C1 segment of cervical spinal cord (tissue), 14 donors: ENCODE results near the gene APOA1.
"Not testable (repeated sequence)": the region's sequence is repeated elsewhere in the genome, so short reads cannot be mapped to it uniquely, and the experiment has no call there.

Experiments used
- DNase-seq, 14 donors: peaks; one replicate each; lab custom pipeline; 2025; lab: John Stamatoyannopoulos, UW

APOA1 gene

DNA sequence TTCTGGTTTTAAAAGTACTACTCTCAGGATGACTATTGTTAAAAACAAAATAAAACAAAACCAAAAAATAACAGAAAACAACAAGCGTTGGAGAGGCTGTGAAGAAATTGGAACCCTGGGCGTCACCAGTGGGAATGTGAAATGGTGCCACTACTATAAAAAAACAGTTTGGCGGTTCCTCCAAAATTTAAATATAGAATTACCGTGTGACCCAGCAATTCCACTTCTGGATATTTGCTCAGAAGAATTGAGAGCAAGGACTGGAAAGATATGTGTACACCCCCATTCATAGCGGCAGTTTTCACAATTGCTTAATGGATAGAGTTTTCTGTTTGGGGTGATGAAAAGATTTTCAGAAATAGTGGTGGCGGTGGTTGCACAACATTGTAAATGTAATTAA lies 22.9 kb downstream of the APOA1 start:
- no peak for DNase-seq

DNA sequence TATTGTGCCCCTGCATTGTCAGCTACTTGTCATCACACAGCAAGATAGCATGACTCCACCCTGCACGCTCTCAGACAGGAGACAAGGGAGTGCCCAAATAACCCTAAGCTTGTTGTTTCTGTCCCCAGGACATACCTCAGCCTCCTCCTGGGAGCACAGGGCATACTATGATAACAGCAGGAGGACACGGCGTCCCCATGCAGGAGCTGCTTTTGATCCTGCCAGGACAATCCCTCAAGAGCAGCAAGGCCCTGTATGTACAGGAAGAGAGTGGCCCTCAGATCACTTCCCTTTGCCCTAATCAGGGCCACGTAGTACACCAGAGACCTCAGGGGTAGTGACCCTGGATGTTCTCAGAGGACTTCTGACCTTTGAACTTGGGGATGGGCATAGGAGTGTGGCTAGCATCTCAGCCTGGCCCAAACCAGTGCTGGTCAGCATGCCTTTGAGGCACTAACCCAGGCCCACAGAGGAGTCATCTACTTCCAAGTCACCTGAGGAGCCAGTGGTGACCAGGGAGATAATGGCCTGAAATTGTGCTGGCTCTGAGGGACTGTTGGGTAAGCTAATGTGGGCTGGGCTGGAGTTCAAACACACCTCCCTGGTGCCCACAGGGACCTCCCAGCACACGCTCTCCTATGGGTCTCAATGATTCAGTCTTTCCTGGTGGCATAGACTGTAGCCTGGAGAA lies 23.5 kb downstream of the APOA1 start:
- DNase-seq, result no peak

DNA sequence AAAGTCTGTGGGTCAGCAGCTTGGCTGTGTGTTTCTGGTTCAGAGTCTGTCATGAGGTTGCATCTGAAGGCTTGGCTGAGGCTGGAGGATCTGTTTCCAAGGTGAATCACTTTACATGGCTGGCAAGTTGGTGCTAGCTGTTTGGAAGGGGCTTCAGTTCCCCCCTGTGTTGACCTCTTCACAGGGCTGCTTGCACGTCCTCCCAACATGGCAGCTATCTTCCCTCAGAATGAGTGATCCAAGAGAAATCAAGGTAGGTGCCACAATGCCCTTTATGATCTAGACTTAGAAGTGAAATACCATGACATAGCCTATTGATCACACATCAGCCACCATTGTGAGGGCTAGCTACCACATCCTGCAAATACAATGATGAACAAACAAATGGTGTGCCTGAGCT lies 24.3 kb downstream of the APOA1 start:
- no peak for DNase-seq

DNA sequence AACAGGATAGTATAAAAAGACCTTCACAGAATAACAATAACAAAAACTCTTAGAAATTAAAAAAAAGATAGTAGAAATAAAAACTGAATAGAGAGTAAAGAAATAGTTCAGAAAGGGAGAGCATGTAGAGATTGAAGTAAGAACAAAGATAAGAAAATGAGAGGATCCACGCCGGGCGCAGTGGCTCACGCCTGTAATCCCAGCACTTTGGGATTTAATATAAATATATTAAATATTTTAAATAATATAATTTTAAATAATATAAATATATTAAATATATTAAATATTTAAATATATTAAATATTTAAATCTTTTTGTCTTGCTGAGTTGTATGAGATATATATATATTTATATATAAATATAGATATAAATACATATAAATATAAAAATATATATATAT lies 25.3 kb downstream of the APOA1 start:
- DNase-seq, result no peak

DNA sequence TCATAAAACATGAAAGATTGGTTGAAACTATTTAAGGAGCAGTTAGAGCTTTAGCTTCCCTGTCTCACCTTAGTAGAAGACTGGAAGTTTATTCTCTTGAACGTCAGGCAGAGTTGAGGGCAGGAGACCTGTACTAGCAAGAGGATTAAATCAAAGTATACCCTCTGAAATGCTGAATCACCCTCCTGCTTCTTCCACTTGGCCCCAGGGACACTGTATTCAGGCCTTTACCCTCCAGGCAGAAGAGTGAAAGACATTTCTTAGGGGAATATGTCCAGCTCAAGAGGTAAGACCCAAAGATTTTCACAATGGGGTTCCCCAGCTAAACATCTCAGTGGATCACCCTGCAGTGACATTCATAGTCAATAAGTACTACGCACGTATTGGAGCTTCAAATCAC lies 26.2 kb downstream of the APOA1 start:
- no peak for DNase-seq

DNA sequence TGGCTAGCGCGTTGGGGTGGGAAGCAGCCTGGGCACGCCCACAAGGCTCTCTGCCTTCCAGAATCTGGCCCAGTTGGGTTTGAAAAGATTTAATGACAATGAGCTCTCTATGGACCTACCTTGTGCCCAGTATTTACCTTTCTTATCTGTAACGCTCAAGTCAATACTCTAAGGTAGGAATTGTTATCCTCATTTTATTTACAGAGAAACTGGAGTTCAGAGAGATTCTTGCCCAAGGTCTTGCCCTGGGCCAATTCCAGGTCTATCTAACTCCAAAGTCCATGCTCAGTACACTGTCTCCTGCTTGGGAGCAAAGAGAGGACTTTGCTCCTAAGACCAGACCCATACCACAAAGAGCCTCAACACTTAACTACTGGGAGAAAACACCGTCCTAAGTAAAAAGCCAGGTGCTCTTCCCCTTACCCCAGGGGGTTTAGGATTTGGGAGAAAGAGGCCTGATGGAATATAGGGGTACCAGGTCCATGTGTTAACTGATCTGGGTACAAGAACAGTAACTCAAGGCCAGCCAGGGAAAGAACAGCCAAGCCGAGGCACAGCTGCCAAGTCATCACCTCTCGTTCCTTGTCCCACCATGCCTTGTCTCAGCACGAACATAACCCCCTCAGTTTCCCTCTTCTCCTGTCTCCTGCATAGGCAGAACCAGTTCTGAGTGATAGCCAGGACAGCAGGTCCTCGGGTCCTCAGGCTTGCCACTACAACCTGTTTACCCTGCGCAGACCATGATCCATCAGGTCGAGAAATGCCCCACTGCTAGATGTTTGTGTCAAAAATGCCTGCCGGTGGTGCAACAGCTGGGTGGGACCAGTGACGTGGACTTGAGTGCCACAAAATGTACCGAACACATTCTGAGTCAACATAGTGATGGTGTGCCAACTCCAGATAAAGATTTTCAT lies 28.9 kb downstream of the APOA1 start:
- DNase-seq, result no peak

DNA sequence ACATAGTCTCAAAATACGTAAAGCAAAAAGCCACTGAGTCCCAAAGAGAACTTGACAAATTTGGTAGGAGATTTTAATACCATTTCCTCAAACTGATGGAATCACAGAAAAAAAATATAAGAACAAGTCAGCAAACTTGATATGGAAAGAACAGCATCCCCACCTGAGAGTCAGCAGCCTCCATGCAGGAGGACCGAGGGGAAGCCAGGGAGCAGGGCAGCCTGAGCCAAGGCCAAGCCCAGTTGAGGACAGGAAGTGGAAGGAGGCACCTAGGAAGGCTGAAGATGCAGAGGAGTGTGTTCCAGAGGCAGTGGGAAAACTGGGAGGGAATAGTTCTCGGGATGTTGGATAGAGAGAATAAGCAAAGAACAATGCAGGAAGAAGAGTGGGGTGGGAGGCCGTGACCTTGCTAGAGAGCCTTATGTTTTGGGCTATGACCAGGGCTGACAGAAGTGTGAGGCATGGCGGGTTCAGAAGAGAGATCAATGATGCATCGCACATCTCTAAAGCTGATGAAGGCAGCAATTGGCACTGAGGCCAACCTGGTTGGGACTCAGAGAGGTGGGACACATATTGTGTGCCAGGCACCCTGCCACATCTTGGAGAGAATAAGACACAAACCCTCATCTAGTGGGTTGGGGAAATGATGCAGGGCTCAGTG lies 29.7 kb downstream of the APOA1 start:
- DNase-seq, result no peak

DNA sequence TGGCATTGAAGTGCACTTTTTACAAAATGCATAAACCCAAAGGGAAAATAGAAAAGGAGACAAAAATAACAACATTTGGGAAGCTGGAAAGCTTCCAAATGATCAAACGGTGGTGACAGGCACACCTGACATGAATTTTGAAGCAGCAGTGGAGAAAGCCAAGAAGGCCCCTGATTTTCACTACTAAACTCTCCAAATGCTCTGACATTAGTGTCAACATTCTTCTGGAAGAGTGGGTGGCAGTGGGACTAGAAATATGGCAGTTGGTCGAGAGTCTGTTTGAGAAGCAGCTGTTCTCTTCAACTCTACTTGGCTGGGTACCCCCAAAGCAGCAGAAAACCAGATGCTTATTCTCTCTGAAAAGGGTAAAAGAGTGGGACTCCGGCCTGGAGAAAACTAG lies 33.4 kb downstream of the APOA1 start:
- no peak for DNase-seq

DNA sequence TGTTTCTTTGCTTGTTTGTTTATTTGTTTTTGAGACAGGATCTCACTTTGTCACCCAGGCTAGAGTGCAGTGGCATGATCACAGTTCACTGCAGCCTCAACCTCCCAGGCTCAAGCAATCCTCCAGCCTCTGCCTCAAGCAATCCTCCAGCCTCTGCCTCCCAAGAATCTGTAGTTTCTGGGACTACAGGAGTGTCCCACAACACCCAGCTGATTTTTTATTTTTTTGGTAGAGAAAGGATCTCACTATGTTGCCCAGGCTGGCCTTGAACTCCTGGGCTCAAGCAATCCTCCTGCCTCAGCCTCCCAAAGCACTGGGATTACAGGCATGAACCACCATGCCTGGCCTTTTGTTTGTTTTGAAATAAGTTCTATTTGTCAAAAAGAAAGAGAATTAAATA lies 35.8 kb downstream of the APOA1 start:
- not testable (repeated sequence) for DNase-seq

DNA sequence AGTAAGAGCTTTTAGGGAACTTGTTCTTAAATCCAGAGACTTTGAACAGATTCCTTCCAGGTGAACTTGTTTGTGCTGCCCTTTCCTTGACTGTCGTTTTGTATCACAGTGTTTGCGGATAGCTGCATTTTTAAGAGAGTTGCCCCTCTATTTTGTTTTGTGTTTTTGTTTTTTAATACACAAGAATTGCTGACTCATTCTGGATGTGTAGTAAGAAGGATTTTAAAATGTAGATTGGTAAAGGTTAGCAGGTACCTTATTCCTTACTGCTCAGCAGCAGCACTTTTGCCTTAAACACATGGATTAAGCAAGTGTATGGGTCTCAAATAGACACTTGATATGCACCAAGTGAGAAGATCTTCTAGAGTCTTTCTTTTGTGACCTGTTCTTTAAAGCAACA lies 36.8 kb downstream of the APOA1 start:
- no peak for DNase-seq

DNA sequence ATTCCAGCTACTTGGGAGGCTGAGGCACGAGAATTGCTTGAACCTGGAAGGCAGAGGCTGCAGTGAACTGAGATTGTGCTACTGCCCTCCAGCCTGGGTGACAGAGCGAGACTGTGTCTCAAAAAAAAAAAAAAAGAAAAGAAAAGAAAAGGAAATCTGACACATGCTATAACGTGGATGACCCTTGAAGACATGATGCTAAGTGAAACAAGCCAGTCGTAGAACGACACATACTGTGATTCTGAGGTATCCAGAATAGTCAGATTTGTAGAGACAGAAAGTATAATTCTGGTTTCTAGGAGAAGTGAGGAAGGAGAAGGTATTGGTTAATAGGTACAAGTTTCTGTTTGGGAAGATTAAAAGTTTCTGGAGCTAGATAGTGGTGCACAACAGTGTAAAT lies 39.1 kb downstream of the APOA1 start:
- DNase-seq, result no peak

DNA sequence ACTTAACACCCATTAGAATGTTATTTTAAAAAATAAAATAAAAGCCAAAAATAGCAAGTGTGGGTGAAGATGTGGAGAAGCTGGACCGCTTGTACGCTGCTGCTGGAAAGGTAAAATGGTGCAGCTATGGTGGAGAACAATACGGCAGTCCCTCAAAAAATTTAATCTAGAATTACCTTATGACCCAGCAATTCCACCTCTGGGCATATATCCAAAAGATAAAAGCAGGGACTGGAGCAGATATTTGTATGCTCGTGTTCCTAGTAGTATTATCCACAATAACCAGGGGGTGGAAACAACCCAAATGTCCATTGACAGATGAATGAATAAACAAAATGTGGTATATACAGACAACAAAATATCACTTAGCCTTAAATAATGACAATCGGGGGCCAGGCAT lies 39.6 kb downstream of the APOA1 start:
- DNase-seq, result no peak

DNA sequence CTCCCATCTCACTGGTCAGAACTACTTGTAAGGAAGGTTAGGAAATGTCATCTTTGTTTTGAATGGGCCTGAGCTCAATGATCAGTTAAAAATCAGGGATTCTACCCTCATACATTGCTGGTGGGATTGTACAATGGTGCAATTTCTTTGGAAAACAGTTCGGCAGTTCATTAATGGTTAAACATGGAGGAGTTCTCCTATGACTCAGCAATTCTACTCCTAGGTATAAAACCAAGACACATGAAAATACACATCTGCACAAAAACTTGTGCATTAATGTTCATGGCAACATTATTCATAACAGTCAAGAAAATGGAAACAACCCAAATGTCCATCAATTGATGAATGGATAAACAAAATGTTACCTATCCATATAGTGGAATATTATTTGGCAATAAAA lies 40.9 kb downstream of the APOA1 start:
- DNase-seq, result no peak

DNA sequence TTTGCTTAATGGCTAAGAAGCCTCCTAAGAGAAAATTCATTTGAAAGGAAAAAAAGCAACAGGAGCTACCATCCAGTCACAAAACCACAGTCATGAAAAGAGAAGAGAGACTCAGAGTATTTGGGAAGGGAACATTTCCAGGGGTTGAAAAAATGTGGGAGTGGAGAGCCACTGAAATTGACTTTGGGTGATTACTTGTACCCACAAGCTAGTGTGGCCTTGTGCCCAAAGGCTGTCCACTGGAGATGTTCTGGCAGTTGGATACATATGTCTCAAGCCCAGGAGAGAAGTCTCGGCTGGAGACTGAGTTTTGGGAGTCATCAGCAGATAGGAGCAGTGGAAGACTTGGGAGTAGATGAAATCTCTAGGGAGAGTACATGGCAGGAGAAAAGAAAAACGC lies 42.6 kb downstream of the APOA1 start:
- DNase-seq, result no peak

DNA sequence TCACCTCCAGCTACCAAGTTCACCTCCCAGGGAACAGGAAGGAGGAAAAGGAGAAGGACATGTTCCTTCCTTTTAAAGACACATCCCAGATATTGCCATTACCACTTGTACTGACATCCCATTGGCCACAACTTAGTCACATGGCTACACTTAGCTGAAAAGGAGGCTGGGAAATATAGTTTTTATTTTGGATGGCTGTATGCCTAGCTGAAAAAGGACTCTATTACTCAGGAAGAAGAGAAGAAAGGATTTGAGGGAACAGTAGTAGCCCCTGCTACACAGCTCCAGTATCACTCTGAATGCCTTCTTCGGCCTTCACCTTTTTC lies 43.7 kb downstream of the APOA1 start:
- DNase-seq, result no peak

DNA sequence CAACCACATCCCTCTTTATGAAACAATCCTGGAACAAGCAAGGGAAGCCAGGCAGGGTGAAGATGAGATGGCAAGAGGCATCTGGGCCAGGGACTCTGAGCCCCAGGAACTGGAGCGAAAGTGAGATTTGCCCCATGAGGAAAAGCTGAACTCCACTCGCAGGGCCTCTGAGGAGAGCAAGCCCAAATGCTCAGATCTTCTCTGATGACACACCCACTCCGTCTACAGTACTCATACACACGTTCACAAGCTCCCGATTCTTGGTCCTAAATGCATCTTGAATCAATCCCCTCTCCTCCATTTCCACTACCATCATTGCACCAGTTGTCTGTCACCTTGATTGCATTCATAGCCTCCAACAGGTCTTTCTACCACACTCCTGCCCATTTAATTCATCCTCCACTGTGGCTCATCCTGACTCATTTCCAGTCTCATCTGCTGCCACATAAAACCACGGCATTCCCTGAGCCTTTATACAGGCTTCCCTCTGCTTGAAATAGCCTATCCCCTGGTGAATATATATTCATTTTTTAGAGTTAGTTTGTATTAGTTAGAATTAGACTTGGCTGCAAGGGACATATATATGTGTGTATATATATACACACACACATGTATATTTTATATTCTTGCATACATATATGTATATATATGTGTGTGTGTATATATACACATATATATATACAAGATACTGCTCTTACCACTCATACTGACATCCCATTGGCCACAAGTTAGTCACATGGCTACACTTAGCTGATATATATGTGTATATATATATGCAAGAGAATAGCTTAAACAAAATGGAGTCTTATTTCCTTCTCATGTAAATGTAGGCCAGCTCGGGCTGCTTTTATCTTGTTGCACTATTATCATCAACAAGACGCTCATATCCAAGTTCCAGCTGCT lies 44.3 kb downstream of the APOA1 start:
- no peak for DNase-seq

DNA sequence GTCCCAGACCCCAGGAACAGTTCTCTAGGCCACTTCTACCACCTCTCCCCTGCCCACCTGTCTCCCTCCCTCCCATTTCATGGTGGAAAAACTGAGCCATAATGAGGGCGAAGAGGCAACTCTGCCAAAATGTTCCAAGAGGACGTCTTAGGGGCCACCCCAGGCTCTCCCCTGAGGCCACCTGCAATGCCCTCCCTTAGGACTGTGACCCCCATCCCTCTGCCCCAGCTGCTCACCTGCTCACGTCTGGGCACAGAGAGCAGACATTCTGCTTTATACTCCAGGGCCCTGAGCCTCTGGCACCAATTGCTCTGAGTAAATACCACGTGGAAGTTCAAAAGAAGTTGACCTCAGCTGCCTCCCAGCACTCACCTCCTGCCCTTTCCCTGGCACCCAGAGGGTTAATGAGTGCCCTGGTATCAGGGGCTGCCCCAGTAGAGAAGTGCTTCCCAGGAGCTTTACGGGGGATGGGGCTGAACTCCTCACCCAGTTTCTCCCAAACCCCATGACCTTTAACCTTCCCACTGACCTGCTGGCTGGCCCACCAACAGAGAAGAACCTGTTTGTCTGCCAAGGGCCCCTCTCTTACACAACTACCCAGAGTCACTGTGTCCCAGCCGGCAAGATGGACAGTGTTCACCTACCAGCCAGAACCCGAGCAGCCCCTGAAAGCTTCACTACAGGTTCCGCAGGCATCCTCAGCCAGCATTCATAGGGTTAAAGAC lies 45.1 kb downstream of the APOA1 start:
- no peak for DNase-seq

DNA sequence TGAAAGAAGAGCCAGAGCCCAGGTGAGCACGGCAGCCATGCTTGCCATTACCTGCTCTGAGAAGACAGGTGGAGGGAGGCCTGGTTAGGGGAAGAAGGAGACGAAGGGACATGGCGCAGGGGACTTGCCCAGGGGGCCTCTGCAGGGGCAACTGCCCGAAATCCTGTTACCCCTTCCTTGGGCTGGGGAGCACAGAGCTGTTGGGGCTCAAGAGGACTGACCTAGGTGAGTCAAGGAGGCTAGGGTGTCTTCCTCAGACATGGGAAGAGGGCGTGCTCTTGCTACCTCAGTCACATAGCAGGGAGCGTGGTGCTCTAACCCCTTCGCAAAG lies 45.6 kb downstream of the APOA1 start, which contains the start of gene APOA5:
Gene APOA5, minus strand, starts transcription at position 67 of the 331 bp plus-strand sequence. Its CDS starts 19 bp downstream, at position 48.
- DNase-seq, result no peak

DNA sequence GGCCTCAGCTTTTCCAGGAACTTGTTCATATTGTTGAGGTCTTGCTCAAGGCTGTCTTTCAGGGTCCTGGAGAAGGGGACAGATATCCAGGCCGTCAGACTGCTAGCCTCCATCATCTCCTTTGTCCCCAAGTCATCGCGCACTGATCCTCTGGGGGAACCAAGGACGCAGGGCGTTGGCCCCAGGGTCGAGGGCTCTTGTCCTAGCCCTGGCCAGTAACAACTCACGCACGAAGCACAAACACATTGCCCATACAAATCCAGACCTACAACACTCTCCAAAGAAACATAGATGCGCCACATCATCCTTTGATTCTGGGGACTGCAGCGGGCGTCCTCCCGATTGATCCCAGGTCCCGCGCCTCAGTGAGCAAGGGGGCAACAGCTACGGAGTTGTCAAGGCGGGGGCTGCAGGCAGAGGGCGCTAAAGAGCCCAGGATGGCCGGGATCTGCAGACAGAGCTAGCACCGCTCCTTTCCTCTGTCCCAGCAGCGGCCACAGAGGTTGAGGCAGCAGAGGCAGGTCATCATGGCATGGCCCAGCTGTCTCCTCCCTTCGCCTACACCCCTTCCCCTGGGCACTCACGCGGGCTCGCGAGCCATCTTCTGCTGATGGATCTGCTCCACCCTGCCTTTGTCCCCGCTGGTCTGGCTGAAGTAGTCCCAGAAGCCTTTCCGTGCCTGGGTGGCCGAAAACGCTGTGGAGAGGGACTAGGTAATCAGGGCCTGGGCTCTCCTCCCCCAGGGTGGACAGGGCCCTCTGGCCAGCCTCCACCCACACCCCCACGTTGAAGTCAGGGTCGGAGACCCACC lies 46.2 kb downstream of the APOA1 start:
- peak in 13 of 14 donors; percentile 6 to 80 (median 51) for DNase-seq
